AG04450 (cell line): ENCODE data around the gene GTPBP3. TPM values are rescaled to one million over a fixed set of nuclear protein-coding genes. Genes with fewer than 3 reads are reported as not detected.

Experiments
- CTCF ChIA-PET: fragments of 300-600, 350-600 bp; formaldehyde crosslinking; extraction: SDS; loops from one replicate; lab custom pipeline; 2022; ENCODE audit warnings: antibody characterized with exemption, inconsistent platforms; lab: Charles Lee
- POLR2A ChIA-PET: fragments of 350-600 bp; formaldehyde crosslinking; extraction: SDS; loops from one replicate; lab custom pipeline; 2021; ENCODE audit warnings: antibody characterized with exemption, inconsistent platforms; lab: Yijun Ruan, JAX
- DNase-seq: peaks from one replicate; pipeline ENCODE4 v3.0.0-alpha.2; 2011; ENCODE audit warnings: low read depth, low spot score
- H3K27ac ChIP-seq: one replicate; pipeline ENCODE4 v1.5.1; 2012; ENCODE audit warnings: low read depth, low read length, control low read depth
- H3K27me3 ChIP-seq: one replicate; pipeline ENCODE4 v1.6.0; 2012; ENCODE audit warnings: low read length; ENCODE audit not compliant: control insufficient read depth, insufficient read depth
- H3K4me3 ChIP-seq: 2 replicates; pipeline ENCODE4 v1.5.1; 2011; ENCODE audit warnings: mild to moderate bottlenecking, low read depth, low read length, control low read depth
- H3K9me3 ChIP-seq: 2 replicates; pipeline ENCODE4 v1.5.1; 2012; ENCODE audit warnings: low read length; ENCODE audit not compliant: control insufficient read depth, insufficient read depth
- polyA plus RNA-seq: library from polyadenylated mRNA; depleted of rRNA; stranded (reverse); fragments of >200 nt; gene quantifications from 2 replicates; pipeline ENCODE4 v1.2.3, GENCODE V29; 2011
- TF ChIP-seq, protein P1 (sequence below): IDR thresholded peaks from 2 replicates; pipeline ENCODE4 v1.5.1; 2011; ENCODE audit warnings: low read depth, low read length, control low read depth, inconsistent platforms

The GTPBP3 gene
- polyA plus RNA-seq, 1 experiment = 4.7 TPM

DNA sequence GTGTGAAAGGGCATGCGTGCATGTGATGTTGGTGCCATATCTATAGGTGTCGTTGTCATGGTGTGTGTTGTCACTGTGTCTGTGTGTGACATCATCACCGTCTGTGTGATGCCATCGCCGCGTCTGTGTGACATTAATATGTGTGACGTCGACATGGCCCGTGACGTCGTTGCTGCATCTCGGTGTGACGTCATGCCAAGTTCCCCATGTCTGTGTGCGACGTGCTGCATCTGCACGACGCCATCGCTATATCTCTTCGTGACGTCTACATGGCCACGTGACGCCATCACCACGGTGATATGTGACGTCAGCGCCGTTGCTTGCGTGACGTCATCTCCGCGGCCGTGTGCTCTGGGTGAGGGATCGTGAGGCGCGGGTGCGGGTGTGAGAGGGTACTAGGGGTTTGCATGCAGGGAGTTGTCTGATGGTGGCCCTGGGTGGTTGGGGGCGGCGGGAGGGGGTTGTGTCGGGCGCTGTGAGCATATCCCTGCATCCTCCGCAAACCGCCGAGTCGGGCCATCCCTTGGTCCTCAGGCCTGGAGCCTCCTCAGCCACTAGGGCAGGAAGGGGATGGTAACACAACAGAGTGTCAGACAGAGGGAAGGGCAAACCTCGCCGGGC is 14.6 kb downstream of the GTPBP3 start:
- Histone ChIP-seq H3K27me3 (peaks cover 8% of the 10 kb centered on the region), H3K9me3 (no peaks in the 10 kb centered on the region; the same call in 1 of the 2 replicates), H3K27ac (no peak overlapping the region), H3K4me3 (no peak overlapping the region)
- ChIA-PET POLR2A (no interaction called here), CTCF (no interaction called here)
- DNase-seq = no peak
- TF ChIP-seq, protein P1, sequence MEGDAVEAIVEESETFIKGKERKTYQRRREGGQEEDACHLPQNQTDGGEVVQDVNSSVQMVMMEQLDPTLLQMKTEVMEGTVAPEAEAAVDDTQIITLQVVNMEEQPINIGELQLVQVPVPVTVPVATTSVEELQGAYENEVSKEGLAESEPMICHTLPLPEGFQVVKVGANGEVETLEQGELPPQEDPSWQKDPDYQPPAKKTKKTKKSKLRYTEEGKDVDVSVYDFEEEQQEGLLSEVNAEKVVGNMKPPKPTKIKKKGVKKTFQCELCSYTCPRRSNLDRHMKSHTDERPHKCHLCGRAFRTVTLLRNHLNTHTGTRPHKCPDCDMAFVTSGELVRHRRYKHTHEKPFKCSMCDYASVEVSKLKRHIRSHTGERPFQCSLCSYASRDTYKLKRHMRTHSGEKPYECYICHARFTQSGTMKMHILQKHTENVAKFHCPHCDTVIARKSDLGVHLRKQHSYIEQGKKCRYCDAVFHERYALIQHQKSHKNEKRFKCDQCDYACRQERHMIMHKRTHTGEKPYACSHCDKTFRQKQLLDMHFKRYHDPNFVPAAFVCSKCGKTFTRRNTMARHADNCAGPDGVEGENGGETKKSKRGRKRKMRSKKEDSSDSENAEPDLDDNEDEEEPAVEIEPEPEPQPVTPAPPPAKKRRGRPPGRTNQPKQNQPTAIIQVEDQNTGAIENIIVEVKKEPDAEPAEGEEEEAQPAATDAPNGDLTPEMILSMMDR = no peak

DNA sequence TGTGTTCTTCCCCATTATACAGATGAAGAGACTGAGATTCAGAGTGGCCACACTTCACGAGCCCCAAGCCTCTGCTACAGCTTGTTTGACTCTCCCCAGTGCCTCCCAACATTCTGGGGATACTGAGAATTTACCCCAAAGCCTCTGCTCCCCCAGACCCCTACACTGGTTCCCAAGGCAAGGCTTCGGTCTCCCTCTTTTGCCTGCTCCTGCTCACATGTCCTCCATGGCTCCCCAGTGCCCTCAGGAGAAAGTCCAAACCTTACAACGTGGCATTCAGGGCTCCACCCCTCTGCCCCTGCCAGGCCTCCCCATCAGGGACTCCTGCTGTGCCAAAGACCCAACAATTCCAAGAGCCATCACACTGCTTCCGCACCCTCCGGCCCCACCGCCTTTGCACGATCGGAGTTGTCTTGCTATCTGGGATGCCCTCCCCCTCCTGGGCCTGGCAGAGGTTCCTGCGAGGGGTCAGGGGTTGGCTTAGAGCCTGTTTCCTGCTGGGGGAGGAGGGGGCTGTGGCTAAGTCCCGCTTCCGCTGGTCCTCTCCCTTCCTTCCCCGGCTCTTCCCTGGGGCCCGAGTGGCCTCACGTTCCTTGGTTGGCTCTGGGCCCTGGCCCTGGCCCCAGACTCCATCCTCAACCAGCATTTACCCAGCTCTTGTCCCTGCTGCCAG is 15.4 kb downstream of the GTPBP3 start:
- no peak overlapping the region for H3K4me3 ChIP-seq
- H3K27ac ChIP-seq = no peak overlapping the region
- DNase-seq = no peak
- TF ChIP-seq, protein P1 = no peak
- H3K9me3 ChIP-seq = no peaks in the 10 kb centered on the region; the same call in 1 of the 2 replicates
- H3K27me3 ChIP-seq = peaks cover 8% of the 10 kb centered on the region
- ChIA-PET POLR2A (interaction anchor here (0.6 kb wide), 1 partner anchor 60 kb away, joined by 3 read pairs; no protein-coding TSS in a partner anchor), CTCF (no interaction called here)

DNA sequence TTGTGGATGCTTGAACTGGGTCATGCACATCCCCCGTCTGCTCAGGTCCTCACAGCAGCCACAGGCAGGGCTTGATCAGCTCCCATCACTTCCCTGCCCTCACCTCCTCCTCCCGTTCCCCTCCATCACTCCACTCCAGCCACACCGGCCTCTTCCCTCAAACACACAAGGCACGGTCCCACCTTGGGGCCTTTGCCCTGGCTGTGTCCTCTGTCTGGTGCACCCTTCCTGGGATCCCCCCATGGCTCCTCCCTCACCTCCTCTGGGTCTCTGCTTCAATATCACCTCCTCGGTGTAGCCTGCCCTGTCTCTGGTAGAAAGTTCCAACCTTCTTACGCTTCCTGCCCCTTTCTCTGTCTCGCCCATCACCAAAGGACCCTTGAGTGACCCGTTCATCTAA is 16.0 kb downstream of the GTPBP3 start:
- peaks cover 9% of the 10 kb centered on the region for H3K27me3 ChIP-seq
- no peaks in the 10 kb centered on the region; the same call in 1 of the 2 replicates for H3K9me3 ChIP-seq
- TF ChIP-seq, protein P1 = no peak
- POLR2A ChIA-PET = no interaction called here
- no peak overlapping the region for H3K4me3 ChIP-seq
- no peak for DNase-seq
- CTCF ChIA-PET = no interaction called here
- no peak overlapping the region for H3K27ac ChIP-seq

DNA sequence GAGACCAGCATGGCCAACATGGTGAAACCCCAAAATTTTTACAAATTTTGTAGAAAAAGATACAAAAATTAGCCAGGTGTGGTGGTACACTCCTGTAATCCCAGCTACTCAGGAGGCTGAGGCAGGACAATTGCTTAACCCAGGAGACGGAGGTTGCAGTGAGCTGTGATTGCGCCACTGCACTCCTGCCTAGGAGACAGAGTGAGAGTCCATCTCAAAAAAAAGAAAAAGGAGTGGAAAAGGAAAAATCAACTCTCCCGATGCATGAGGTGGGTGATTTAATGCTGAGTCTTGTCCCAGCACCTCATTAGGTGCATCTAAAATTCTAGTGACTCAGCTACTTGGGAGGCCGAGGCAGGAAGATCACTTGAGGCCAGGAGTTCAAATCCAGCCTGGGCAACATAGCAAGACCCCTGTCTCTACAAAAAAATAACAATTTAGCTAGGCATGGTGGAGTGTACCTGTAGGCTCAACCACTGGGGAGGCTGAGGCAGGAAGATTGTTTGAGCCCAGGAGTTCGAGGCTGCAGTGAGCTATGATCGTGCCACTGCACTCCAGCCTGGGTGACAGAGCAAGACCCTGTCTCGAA is 19.8 kb downstream of the GTPBP3 start:
- POLR2A ChIA-PET = no interaction called here
- CTCF ChIA-PET = interaction anchor here (2.5 kb wide), 1 partner anchor 28 kb away, joined by 12 read pairs; no protein-coding TSS in a partner anchor
- TF ChIP-seq, protein P1 = no peak
- Histone ChIP-seq H3K4me3 (no peak overlapping the region), H3K27ac (no peak overlapping the region), H3K9me3 (no peaks in the 10 kb centered on the region; the same call in 1 of the 2 replicates), H3K27me3 (peaks cover 9% of the 10 kb centered on the region)
- DNase-seq = no peak

DNA sequence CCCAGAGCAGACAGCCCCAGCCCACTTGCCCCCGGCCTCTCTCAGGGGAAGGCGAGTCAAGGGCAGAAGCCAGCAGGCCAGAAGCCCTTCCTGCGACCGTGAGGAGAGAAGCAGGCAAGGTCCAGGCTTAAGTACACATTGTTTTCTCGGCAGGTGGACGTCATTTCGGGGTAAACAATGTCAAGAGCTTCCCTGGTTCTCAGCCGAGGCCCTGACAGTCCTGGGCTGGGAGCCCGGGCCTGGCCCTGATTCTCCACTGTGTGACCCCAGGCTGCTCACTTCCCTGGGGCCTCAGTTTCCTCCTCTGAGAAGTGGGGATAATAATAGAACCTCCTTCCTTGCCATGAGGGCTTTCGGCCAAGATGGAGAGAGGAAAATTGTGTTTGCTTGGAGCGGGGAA is 20.4 kb downstream of the GTPBP3 start:
- POLR2A ChIA-PET = no interaction called here
- no peak overlapping the region for H3K4me3 ChIP-seq
- CTCF ChIA-PET = interaction anchor here (2.5 kb wide), 1 partner anchor 28 kb away, joined by 12 read pairs; no protein-coding TSS in a partner anchor
- no peaks in the 10 kb centered on the region; the same call in 1 of the 2 replicates for H3K9me3 ChIP-seq
- peaks cover 10% of the 10 kb centered on the region for H3K27me3 ChIP-seq
- no peak overlapping the region for H3K27ac ChIP-seq
- TF ChIP-seq, protein P1 = no peak
- no peak for DNase-seq
